BE2C (cell line): ENCODE data around the gene DSC1.

ENCODE experiments used
- DNase-seq: peaks from one replicate; pipeline ENCODE4 v3.0.0-alpha.2; 2020
- H3K27me3 ChIP-seq: fragments of 250-450 bp; sonication (Bioruptor Pico); 2 replicates; pipeline ENCODE4 v1.5.1; 2020; ENCODE audit warnings: mild to moderate bottlenecking
- H3K36me3 ChIP-seq: fragments of 250-450 bp; sonication (Bioruptor Pico); 2 replicates; pipeline ENCODE4 v1.5.1; 2020; ENCODE audit warnings: mild to moderate bottlenecking
- H3K4me1 ChIP-seq: fragments of 250-450 bp; sonication (Bioruptor Pico); 2 replicates; pipeline ENCODE4 v1.5.1; 2020
- H3K4me3 ChIP-seq: 2 replicates; pipeline ENCODE4 v1.5.1; 2011; ENCODE audit warnings: low read depth, low read length
- H3K9me3 ChIP-seq: fragments of 250-450 bp; sonication (Bioruptor Pico); 2 replicates; pipeline ENCODE4 v1.5.1; 2020
- TF ChIP-seq, protein P1 (sequence below): IDR thresholded peaks from 2 replicates; pipeline ENCODE4 v1.5.1; 2012; ENCODE audit warnings: mild to moderate bottlenecking, low read depth, low read length

DSC1 gene

DNA sequence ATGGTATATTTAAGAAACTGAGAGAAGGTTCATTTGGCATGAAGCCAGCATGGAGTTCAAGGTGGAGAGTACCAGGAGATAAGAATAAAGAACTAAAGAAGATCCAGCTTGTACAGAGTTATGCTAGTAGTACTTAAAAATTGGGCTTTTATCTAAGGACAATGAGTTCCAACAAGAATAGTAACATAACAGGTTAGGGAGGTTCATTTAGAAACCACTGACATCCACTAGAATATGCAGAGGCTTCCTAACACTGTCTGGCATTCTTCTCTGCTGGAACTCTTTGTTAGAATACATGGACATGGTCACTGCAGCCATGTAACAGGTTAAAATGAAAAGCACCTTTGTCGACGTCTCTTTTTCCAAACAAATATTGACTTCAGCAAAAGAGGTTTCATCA lies 42.6 kb upstream of the DSC1 start:
- H3K4me3 ChIP-seq: no peak overlapping the region
- H3K4me1 ChIP-seq: no peaks in the 10 kb centered on the region
- TF ChIP-seq, protein P1, sequence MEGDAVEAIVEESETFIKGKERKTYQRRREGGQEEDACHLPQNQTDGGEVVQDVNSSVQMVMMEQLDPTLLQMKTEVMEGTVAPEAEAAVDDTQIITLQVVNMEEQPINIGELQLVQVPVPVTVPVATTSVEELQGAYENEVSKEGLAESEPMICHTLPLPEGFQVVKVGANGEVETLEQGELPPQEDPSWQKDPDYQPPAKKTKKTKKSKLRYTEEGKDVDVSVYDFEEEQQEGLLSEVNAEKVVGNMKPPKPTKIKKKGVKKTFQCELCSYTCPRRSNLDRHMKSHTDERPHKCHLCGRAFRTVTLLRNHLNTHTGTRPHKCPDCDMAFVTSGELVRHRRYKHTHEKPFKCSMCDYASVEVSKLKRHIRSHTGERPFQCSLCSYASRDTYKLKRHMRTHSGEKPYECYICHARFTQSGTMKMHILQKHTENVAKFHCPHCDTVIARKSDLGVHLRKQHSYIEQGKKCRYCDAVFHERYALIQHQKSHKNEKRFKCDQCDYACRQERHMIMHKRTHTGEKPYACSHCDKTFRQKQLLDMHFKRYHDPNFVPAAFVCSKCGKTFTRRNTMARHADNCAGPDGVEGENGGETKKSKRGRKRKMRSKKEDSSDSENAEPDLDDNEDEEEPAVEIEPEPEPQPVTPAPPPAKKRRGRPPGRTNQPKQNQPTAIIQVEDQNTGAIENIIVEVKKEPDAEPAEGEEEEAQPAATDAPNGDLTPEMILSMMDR: no peak

DNA sequence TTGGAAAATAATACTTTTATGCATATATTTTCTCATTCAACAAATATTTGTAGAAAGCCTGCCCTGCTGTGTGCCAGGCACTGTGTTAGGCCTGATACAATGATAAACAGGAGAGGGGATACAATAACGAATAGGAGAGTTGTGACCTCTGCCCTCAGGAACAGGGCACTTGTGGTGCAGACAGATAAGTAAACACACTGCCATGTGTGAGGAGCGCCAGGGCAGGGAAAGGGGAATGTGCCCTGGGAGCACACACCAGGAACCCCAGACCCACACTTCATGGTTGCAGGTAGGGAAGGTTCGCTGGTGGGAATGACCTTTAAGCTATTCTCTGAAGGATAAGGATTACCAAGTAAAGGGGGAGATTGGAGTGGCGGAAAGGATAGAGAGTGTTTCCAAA lies 42.2 kb upstream of the DSC1 start:
- TF ChIP-seq, protein P1: no peak
- H3K27me3 ChIP-seq: no peaks in the 10 kb centered on the region
- no peak for DNase-seq
- H3K4me1 ChIP-seq: no peaks in the 10 kb centered on the region
- no peak overlapping the region for H3K4me3 ChIP-seq
- H3K36me3 ChIP-seq: no peaks in the 10 kb centered on the region
- H3K9me3 ChIP-seq: no peaks in the 10 kb centered on the region

More for the DNA sequence above, 42.6 kb upstream of the DSC1 start:
- no peak for DNase-seq
- Histone ChIP-seq H3K9me3 (no peaks in the 10 kb centered on the region), H3K36me3 (no peaks in the 10 kb centered on the region), H3K27me3 (no peaks in the 10 kb centered on the region)

DNA sequence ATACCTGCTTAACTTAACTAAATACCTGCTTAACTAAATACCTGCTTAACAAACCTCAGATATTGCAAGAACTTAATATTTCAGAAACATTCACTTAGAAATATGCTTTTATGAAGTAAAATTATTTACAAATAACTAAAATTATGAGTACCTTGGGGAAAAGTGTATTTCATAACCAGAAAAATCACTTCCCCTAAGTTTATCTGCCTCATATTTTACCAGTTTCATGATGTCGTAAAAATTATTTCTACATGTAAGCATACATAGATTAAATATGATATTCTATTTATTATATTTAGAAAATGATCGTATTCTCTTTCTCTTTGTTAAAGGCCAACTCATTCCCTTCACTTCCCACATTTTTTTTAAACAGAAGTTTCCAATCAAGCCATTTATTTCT lies 41.5 kb upstream of the DSC1 start:
- H3K36me3 ChIP-seq: no peaks in the 10 kb centered on the region
- no peak overlapping the region for H3K4me3 ChIP-seq
- no peak for DNase-seq
- no peaks in the 10 kb centered on the region for H3K4me1 ChIP-seq
- TF ChIP-seq, protein P1: no peak
- H3K27me3 ChIP-seq: no peaks in the 10 kb centered on the region
- H3K9me3 ChIP-seq: no peaks in the 10 kb centered on the region

- no peaks in the 10 kb centered on the region for H3K27me3 ChIP-seq
- no peak for DNase-seq
- TF ChIP-seq, protein P1: no peak
- no peaks in the 10 kb centered on the region for H3K36me3 ChIP-seq
- no peaks in the 10 kb centered on the region for H3K9me3 ChIP-seq
- H3K4me1 ChIP-seq: no peaks in the 10 kb centered on the region
- H3K4me3 ChIP-seq: no peak overlapping the region
Measured at GRCh38 chr18:31203794-31204148, 41.1 kb upstream of the DSC1 start.

- H3K36me3 ChIP-seq: no peaks in the 10 kb centered on the region
- H3K4me3 ChIP-seq: no peak overlapping the region
- no peaks in the 10 kb centered on the region for H3K27me3 ChIP-seq
- TF ChIP-seq, protein P1: no peak
- no peaks in the 10 kb centered on the region for H3K9me3 ChIP-seq
- H3K4me1 ChIP-seq: no peaks in the 10 kb centered on the region
- no peak for DNase-seq
Measured at GRCh38 chr18:31203096-31203793, 40.6 kb upstream of the DSC1 start.

DNA sequence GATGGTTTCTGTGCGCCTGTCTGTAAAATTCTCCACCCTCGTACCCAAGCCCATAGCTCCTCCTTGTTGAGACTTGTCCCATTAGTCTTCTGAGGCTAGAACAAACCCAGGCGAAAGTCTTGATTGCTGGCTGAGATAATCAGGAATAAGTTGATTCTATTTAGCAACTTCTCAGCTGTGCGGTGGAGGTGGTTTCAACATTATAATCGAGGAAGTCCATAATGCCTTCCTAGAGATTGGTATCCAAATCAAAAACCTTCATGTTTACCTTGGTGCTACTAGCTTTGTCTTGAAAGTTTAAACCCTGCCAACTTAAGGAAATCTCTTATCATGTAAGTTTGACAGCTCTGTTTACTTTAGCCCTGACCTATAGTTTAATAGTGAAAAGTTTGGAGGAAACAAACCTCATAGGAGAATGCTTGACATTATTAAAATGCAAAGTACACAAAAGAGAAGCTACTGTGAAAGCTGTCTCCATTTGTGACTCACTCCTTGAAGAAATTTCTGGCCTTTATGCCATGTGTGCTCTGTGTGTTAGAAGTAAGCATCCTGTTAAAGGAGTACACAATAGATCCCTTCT lies 36.6 kb upstream of the DSC1 start:
- Histone ChIP-seq H3K27me3 (no peaks in the 10 kb centered on the region), H3K9me3 (no peaks in the 10 kb centered on the region), H3K4me3 (no peak overlapping the region), H3K36me3 (no peaks in the 10 kb centered on the region), H3K4me1 (no peaks in the 10 kb centered on the region)
- TF ChIP-seq, protein P1: no peak
- DNase-seq: no peak
